Tibial nerve (tissue), 4 donors: ENCODE data around the gene DENND2A. TPM values are rescaled to one million over a fixed set of nuclear protein-coding genes. Genes with fewer than 3 reads are reported as not detected.

Source experiments
- DNase-seq, 2 donors: peaks; one replicate each; pipeline ENCODE4 v3.0.0-alpha.2; 2019; ENCODE audit warnings: low spot score in 2 of 2
- H3K27ac ChIP-seq, 4 donors: fragments of 200-600 bp; sonication (generic) in 3 of 4; one replicate each; pipeline ENCODE4 v1.5.1; 2017 to 2019; ENCODE audit warnings: mild to moderate bottlenecking in 1 of 4
- H3K27me3 ChIP-seq, 2 donors: fragments of 200-600 bp; sonication (generic) in 1 of 2; one replicate each; pipeline versions ENCODE4 v1.5.1 to v1.6.0; 2017 to 2019
- H3K36me3 ChIP-seq, 3 donors: fragments of 200-600 bp; sonication (generic); one replicate each; pipeline ENCODE4 v1.5.1; 2018 to 2019
- H3K4me1 ChIP-seq, 4 donors: fragments of 200-600 bp; sonication (generic) in 3 of 4; one replicate each; pipeline ENCODE4 v1.5.1; 2017 to 2019
- H3K4me3 ChIP-seq, 4 donors: fragments of 200-600 bp; sonication (generic) in 3 of 4; one replicate each; pipeline ENCODE4 v1.5.1; 2017 to 2019; ENCODE audit warnings: mild to moderate bottlenecking in 1 of 4, moderate library complexity in 1 of 4
- H3K9me3 ChIP-seq, 4 donors: fragments of 200-600 bp; sonication (generic) in 3 of 4; one replicate each; pipeline ENCODE4 v1.5.1; 2017 to 2019
- EP300 ChIP-seq, 2 donors: sonication (generic); formaldehyde crosslinking; IDR thresholded peaks; one replicate each; pipeline ENCODE4 v1.6.1; 2017; ENCODE audit warnings: antibody characterized with exemption in 2 of 2, mild to moderate bottlenecking in 1 of 2
- POLR2A ChIP-seq, 2 donors: fragments of 450-650 bp; IDR thresholded peaks; one replicate each; pipeline ENCODE4 v1.6.1; 2017; ENCODE audit warnings: antibody characterized with exemption in 2 of 2, mild to moderate bottlenecking in 2 of 2, moderate library complexity in 2 of 2
- WGBS, 2 donors: methylation state at CpG; one replicate each; pipeline ENCODE4 v1.1.5; 2018; 5-methylcytosine and 5-hydroxymethylcytosine counted together
- total RNA-seq, 4 donors: library from RNA; depleted of rRNA; stranded (reverse); fragments of >200 nt; gene quantifications; one replicate each; pipeline ENCODE4 v1.1.0, GENCODE V29; 2016
- TF ChIP-seq, protein P1 (sequence below), 5 experiments: fragments of 200-600 bp in 3 of 5; fragments of 450-650 bp in 2 of 5; sonication (generic) in 3 of 5; IDR thresholded peaks; one replicate each; pipeline ENCODE4 v1.5.1; 2016 to 2019; ENCODE audit warnings: antibody characterized with exemption in 5 of 5, mild to moderate bottlenecking in 3 of 5, moderate library complexity in 2 of 5

DENND2A gene
- 10 to 100 TPM; 18.3 to 28.0 (median 24.2) TPM for total RNA-seq

DNA sequence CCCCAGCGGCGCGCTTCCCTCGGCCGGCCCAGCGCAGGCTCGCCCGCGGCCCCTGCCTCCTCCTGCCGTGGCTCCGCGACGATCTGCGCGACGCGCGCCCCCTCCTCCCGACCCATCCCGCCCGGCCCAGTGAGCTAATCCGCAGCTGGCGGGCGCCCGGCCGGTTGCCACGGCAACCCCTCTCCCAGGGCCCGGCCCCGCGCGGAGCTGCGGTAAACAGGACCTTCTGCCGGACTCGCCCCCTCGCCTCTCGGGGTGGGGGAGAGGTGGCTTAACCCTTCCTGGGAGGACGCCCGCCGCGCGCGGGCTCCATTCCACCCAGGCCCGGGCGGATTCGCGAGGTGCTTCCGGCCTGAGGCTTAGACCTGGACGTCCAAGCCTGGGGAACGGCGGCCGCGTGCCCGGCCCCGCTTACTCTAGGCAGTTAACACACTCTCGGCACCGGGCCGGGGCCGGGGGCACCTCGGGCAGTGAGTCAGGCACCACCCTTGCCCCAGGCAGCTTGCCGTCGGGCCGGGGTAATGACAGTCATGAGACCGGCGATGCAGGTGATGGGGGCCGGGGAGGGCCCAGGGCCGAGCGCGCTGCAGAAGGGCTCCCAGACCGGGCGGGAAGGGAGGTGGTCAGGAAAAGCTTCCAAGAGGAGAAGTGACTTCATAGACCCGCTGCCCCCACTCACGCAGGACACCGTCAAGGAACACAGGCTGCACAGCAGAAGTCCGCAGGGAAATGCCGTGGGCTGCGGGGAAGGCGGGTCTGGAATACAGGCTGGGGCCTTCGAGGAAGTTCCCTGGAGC lies at the start of gene DENND2A:
Gene DENND2A, minus strand, starts transcription at position 87 of the 797 bp plus-strand sequence. CDS start 38,416 bp downstream, outside the sequence.
- DNase-seq: peak; percentile 54 to 69
- no peaks in the 10 kb centered on the region for H3K9me3 ChIP-seq
- peaks cover 0 to 58% (median 22%) of the 10 kb centered on the region in 4 donors for H3K4me1 ChIP-seq

DNA sequence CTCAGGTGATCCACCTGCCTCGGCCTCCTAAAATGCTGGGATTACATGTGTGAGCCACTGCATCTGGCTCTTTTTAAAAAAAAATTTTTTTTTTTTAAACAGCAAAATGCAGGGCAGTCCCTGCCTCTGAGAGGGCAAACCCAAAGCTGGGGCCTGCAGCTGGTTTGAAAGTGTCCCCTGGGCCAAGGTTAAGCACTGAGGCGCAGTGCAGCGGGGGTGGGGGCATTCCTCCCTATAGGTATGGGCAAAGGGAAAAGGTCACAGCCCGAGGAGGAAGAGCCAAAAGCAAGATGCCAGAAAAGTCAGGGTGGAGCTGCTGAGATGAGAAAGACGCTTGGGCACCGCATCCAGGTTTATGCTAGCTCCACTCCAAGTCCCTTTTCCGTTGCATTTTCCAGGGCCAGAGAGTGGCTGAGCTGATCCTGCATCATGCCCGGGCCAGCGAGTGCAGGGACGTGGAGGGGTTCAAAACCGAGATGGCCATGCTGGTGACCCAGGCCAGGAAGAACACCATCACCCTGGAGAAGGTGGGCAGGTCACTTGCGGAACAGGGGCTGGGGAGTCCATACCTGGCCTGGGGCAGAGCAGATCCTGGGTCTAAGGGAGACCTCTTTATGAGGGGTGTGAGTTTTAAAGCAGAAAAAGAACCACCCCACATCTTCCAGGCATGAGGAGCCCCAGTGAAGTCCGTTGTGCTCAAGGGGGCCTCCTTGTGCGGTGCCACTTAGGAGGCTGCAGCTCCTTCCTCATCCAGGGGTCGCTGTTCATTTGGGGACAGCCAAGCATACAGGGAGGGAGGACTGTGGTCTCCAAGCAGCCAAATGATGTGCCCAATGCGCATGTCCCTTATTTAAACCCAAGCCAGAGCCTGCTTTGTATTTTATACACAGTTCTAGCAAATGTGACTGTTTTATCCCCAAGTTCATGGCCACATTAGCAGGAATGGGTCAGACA lies 48.9 kb upstream of the DENND2A start:
- peaks cover 0 to 89% (median 0%) of the 10 kb centered on the region in 3 donors for H3K36me3 ChIP-seq
- H3K4me3 ChIP-seq: no peak overlapping the region
- 89 to 92% methylated on average over 12 to 16 of the region's 16 CpGs for WGBS, 2 donors
- no peaks in the 10 kb centered on the region for H3K9me3 ChIP-seq
- no peaks in the 10 kb centered on the region for H3K4me1 ChIP-seq
- no peak for TF ChIP-seq POLR2A (IDR thresholded peaks at IDR 0.05)
- TF ChIP-seq, protein P1, sequence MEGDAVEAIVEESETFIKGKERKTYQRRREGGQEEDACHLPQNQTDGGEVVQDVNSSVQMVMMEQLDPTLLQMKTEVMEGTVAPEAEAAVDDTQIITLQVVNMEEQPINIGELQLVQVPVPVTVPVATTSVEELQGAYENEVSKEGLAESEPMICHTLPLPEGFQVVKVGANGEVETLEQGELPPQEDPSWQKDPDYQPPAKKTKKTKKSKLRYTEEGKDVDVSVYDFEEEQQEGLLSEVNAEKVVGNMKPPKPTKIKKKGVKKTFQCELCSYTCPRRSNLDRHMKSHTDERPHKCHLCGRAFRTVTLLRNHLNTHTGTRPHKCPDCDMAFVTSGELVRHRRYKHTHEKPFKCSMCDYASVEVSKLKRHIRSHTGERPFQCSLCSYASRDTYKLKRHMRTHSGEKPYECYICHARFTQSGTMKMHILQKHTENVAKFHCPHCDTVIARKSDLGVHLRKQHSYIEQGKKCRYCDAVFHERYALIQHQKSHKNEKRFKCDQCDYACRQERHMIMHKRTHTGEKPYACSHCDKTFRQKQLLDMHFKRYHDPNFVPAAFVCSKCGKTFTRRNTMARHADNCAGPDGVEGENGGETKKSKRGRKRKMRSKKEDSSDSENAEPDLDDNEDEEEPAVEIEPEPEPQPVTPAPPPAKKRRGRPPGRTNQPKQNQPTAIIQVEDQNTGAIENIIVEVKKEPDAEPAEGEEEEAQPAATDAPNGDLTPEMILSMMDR (IDR thresholded peaks at IDR 0.05): no peak
- no peak for TF ChIP-seq EP300 (IDR thresholded peaks at IDR 0.05)
- H3K27me3 ChIP-seq: no peaks in the 10 kb centered on the region
- DNase-seq: no peak
- no peak overlapping the region for H3K27ac ChIP-seq

More for the DNA sequence above, at the start of gene DENND2A:
- 7 to 12% methylated on average over 24 to 56 of the region's 78 CpGs for WGBS, 2 donors
- H3K36me3 ChIP-seq: no peaks in the 10 kb centered on the region
- peak in 1 of 2 donors; percentile 32 for TF ChIP-seq POLR2A (IDR thresholded peaks at IDR 0.05)
- peak; percentile 23 to 28 for TF ChIP-seq EP300 (IDR thresholded peaks at IDR 0.05)
- TF ChIP-seq, protein P1 (IDR thresholded peaks at IDR 0.05): no peak
- H3K4me3 ChIP-seq: peak within 1 kb of the TSS; percentile 51 to 87 (median 72)
- H3K27me3 ChIP-seq: peaks cover 0 to 26% of the 10 kb centered on the region in 2 donors
- peak within 1 kb of the TSS; percentile 78 to 86 (median 80) for H3K27ac ChIP-seq

- H3K4me3 ChIP-seq: no peak overlapping the region
- DNase-seq: no peak
- H3K27me3 ChIP-seq: no peaks in the 10 kb centered on the region
- H3K9me3 ChIP-seq: no peaks in the 10 kb centered on the region
- TF ChIP-seq EP300 (IDR thresholded peaks at IDR 0.05): no peak
- TF ChIP-seq, protein P1 (IDR thresholded peaks at IDR 0.05): no peak
- H3K27ac ChIP-seq: no peak overlapping the region
- 89 to 93% methylated on average over 6 of the region's 6 CpGs for WGBS, 2 donors
- no peaks in the 10 kb centered on the region for H3K4me1 ChIP-seq
- peaks cover 0 to 95% (median 0%) of the 10 kb centered on the region in 3 donors for H3K36me3 ChIP-seq
Observed at GRCh38 chr7:140688341-140688740, 47.7 kb upstream of the DENND2A start.

DNA sequence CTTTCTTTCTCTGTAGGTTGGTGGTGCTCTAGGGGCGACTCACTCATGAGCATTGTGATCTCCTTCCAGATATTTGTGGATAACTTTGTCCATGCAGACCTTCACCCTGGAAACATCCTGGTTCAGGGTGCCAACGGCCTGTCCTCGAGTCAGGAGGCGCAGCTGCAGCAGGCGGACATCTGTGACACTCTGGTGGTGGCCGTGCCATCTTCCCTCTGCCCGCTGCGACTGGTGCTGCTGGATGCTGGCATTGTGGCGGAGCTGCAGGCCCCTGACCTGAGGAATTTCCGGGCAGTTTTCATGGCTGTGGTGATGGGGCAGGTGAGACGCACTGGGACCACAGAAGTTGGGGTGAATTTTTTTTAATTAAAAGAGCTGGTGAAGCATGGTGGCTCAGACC lies 46.3 kb upstream of the DENND2A start:
- Histone ChIP-seq H3K36me3 (peaks cover 0 to 91% (median 0%) of the 10 kb centered on the region in 3 donors), H3K4me3 (no peak overlapping the region), H3K9me3 (no peaks in the 10 kb centered on the region), H3K4me1 (no peaks in the 10 kb centered on the region), H3K27ac (no peak overlapping the region), H3K27me3 (no peaks in the 10 kb centered on the region)
- TF ChIP-seq EP300 (IDR thresholded peaks at IDR 0.05): no peak
- TF ChIP-seq POLR2A (IDR thresholded peaks at IDR 0.05): no peak
- TF ChIP-seq, protein P1 (IDR thresholded peaks at IDR 0.05): no peak
- 95 to 97% methylated on average over 11 of the region's 11 CpGs for WGBS, 2 donors
- DNase-seq: no peak
